Nephron (organoid): Measurements from ENCODE around the gene ADARB2.

Experiments used
- H3K27ac Mint-ChIP-seq, 3 experiments: 2 replicates each; pipeline ENCODE4 v1.8.0; 2020; ENCODE audit warnings: mixed read lengths in 3 of 3, mild to moderate bottlenecking in 2 of 3, moderate library complexity in 1 of 3
- H3K27me3 Mint-ChIP-seq: 2 replicates; pipeline ENCODE4 v1.8.0; 2021; ENCODE audit warnings: low read depth, mild to moderate bottlenecking, moderate library complexity, mixed read lengths
- H3K36me3 Mint-ChIP-seq: 2 replicates; pipeline ENCODE4 v1.8.0; 2020; ENCODE audit warnings: low read depth, mixed read lengths
- H3K4me1 Mint-ChIP-seq: 2 replicates; pipeline ENCODE4 v1.8.0; 2020; ENCODE audit warnings: mixed read lengths
- H3K4me3 Mint-ChIP-seq, 3 experiments: 2 replicates each; pipeline ENCODE4 v1.8.0; 2020; ENCODE audit warnings: mild to moderate bottlenecking in 3 of 3, mixed read lengths in 3 of 3, moderate library complexity in 2 of 3
- H3K9me3 Mint-ChIP-seq: 2 replicates; pipeline ENCODE4 v1.8.0; 2020; ENCODE audit warnings: mixed read lengths
- CTCF ChIP-seq, 3 experiments: fragments of 200-600 bp; sonication (generic); IDR thresholded peaks; one replicate each; pipeline ENCODE4 v1.5.0; 2021; ENCODE audit warnings: antibody characterized with exemption in 3 of 3; ENCODE audit not compliant: unreplicated experiment in 3 of 3

ADARB2 gene

DNA sequence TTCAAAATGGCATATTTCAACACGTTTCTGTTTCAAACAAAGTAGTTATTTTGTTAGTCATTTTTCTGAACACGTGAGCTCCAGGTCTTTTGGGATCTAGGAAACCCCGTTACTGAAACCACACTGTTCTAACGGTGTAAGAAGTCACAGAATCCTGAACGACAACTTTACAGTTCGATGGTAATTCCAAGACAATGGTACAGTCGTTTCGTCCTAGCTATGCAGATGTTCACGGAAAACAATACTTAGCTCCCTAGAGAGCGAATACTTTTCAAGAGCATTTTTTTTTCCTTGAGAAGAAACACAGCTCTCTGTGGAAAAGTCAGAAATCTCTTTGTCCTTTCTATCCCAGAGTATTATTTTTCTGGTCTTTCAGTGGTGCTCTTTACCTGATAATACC lies 254.1 kb downstream of the ADARB2 start:
- no peak for TF ChIP-seq CTCF (IDR thresholded peaks at IDR 0.05; ENCODE audit: unreplicated experiment in 3 of 3)
- Mint-ChIP-seq H3K9me3 (peaks cover 10% of the 10 kb centered on the region), H3K27ac (no peak overlapping the region), H3K36me3 (no peaks in the 10 kb centered on the region), H3K4me1 (peaks cover 7% of the 10 kb centered on the region), H3K27me3 (peaks cover 5% of the 10 kb centered on the region), H3K4me3 (no peak overlapping the region)

GRCh38 chr10:1477578-1477977 lies 259.7 kb downstream of the ADARB2 start:
- H3K36me3 Mint-ChIP-seq = peaks cover 3% of the 10 kb centered on the region
- H3K27me3 Mint-ChIP-seq = peaks cover 34% of the 10 kb centered on the region
- H3K4me1 Mint-ChIP-seq = peaks cover 13% of the 10 kb centered on the region
- H3K4me3 Mint-ChIP-seq = no peak overlapping the region
- H3K27ac Mint-ChIP-seq = no peak overlapping the region
- no peak for TF ChIP-seq CTCF (IDR thresholded peaks at IDR 0.05; ENCODE audit: unreplicated experiment in 3 of 3)
- H3K9me3 Mint-ChIP-seq = peaks cover 23% of the 10 kb centered on the region

DNA sequence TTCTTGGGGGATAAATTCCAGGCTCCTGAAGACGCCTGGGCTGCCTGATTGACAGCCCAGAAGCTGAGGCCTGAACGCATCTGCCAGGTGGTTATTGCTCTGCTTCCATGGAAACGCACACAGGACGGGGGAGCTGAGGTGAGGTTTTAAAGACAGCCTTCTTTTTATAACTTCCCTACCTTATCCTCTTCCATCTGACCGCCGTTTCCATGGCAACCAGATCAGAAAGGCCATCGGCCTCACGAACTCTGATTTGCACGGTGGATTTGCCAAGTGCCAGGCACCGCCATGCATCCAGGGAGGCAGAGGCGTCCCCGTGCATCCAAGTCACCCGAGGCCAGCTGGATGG lies 260.9 kb downstream of the ADARB2 start:
- Mint-ChIP-seq H3K9me3 (peaks cover 23% of the 10 kb centered on the region), H3K4me3 (no peak overlapping the region), H3K4me1 (peaks cover 14% of the 10 kb centered on the region), H3K27me3 (peaks cover 41% of the 10 kb centered on the region), H3K27ac (no peak overlapping the region), H3K36me3 (peaks cover 3% of the 10 kb centered on the region)
- no peak for TF ChIP-seq CTCF (IDR thresholded peaks at IDR 0.05; ENCODE audit: unreplicated experiment in 3 of 3)

- Mint-ChIP-seq H3K9me3 (peaks cover 23% of the 10 kb centered on the region), H3K4me1 (peaks cover 14% of the 10 kb centered on the region), H3K4me3 (no peak overlapping the region), H3K27me3 (peaks cover 41% of the 10 kb centered on the region), H3K36me3 (peaks cover 3% of the 10 kb centered on the region), H3K27ac (no peak overlapping the region)
- TF ChIP-seq CTCF (IDR thresholded peaks at IDR 0.05; ENCODE audit: unreplicated experiment in 3 of 3) = no peak
Measured at GRCh38 chr10:1475771-1476454, 261.4 kb downstream of the ADARB2 start.

- H3K27me3 Mint-ChIP-seq = peaks cover 41% of the 10 kb centered on the region
- H3K4me1 Mint-ChIP-seq = peaks cover 14% of the 10 kb centered on the region
- no peak for TF ChIP-seq CTCF (IDR thresholded peaks at IDR 0.05; ENCODE audit: unreplicated experiment in 3 of 3)
- H3K9me3 Mint-ChIP-seq = peaks cover 23% of the 10 kb centered on the region
- no peak overlapping the region for H3K27ac Mint-ChIP-seq
- H3K36me3 Mint-ChIP-seq = peaks cover 3% of the 10 kb centered on the region
- H3K4me3 Mint-ChIP-seq = no peak overlapping the region
Measured at GRCh38 chr10:1475098-1475591, 262.2 kb downstream of the ADARB2 start.
